NCI-H2029 (cell line): Measurements from ENCODE around the gene RHOT2.

Experiments used
- DNase-seq: peaks from one replicate; lab custom pipeline; 2025; lab: John Stamatoyannopoulos, UW

The RHOT2 gene

DNA sequence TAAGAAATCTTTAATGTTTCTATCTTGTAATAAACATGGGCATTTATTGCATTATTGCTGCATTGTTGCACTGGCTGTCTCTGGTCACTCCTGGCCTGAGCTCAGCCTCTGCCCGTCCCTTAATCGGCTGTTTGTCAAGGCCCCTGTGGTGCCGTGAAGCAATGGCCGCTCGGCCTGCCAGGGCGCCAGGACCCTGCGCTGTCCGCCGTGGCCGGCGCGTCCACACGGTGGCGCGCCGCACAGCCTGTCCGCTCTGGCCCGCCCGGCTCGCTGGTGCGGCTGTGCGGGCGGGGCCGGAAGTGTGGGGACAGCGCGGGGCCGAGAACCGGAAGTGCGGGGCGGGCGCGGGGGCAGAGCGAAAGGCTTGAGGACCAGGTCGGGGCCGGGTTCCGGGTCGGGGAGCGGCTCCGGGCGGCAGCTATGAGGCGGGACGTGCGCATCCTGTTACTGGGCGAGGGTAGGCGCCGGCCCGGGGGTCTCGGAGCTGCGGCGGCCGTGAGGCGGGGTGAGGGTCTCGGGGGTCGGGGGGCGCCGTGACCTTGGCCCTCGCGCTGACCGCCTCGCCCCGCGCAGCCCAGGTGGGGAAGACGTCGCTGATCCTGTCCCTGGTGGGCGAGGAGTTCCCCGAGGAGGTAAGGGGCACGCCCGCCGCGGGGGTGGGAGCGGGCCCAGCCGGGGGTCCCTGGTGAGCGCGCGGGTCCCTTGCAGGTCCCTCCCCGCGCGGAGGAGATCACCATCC lies at the start of gene RHOT2:
Gene RHOT2 (plus strand): TSS at position 353 of the 739 bp plus-strand sequence. CDS start 68 bp downstream, at position 421.
- DNase-seq: peak; percentile 78

DNA sequence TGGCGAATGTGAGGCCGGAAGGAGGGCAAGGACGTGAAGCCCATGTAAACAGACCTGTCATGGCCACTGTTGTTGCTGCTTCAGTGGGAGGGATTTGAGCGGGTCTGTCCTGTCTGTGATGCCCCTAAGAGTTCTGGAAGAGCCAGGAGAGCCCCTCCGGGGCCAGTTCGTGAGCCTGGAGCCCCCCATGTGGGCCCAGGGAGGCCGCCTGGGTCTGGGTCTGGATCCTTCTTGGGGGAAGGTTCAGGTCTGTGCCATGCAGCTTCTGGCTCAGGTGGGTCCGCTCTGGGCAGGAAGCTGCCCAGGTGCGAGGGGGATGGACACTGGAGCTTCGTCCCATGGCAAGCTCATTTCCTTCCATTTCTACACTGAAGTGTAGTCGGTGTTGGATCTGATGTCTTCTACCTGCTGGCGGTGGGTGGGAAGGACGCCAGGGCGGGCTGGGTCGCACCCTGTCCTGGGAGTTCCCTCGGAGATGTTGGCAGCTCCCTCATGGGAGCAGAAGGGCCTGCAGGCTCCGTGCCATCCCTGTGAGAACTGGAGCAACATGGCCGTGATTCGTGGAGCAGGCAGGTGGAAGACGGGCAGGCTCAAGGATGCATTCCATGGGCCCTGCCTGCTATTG lies 48.3 kb upstream of the RHOT2 start:
- no peak for DNase-seq

DNA sequence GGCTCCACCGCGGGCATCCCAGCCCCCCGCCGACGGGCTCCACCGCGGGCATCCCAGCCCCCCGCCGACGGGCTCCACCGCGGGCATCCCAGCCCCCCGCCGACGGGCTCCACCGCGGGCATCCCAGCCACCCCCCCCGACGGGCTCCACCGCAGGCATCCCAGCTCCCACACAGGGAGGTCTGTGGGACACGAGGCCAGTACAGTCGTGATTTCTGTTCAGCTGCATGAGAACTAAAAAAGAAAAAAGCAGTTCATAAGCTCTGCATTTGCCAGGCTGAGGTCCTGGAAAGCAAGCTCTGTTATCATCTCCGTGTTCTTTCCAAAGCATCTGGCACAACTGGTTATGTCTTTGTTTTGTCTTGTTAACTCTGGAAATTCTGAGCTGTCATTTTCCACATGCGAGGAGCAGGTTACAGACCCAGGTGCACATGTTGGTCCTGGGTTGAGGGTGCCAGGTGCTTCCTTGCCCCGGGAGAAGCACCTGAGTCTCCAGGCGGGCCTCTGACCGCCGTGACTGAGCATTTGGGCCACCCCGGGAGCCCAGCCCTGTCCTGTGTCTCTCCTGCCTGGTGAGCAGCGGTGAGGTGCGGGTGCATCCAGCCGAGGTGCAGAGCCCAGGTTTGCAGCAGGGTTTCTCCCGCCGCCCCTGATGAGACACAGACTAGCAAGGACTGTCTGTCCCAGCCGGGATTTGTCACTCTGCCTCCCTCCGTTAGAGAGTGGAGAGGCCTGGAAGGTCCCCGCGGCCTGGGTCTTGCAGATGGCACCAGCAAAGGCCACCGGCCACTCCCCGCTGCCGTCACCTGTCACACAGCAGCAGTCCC lies 47.0 kb upstream of the RHOT2 start:
- DNase-seq: no peak

DNA sequence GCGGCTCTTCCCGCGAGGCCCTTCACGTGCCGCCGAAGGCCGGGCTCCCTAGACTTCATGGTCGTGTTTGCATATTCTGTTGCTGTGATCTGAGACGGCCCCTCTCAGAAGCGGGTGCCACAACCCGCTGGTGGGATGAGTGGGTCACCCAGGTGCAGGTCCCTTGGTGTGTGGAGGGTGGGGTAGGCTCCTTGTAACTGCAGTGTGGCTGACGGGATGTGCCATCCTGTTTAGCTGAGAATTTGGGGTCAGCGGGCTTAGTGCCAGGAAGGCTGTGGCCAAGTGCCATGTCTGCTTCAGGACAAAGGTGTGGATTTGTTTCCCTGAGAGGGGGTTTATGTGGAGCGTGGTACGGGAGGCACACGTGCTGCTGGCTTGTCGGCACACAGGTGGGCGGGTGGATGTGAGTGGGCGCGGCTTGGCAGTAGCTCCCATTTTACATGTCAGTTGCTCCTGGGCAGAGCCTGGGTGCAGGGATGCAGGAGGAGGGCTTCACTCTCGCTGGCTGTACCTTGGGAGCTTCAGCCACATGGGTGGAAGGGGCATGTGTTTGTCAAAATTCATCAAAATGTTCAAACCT lies 46.3 kb upstream of the RHOT2 start:
- DNase-seq: peak; percentile 46

DNA sequence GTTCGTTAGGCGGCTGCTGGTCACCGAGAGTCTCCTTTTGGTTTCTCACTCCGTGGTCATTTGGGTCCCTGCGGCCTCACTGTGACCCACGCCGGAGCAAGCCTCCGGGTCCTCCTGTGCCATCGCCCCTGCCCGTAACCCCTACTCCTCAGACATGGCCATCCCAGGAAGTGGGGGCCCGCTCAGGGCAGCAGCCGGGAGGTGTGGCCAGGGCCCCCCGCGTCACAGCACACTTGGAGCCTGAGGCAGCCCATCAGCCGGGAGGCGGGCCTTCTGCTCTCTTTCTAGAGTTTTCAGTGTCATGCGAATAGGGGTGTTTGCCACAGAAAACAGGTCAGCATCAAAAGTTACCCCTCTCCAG lies 45.0 kb upstream of the RHOT2 start:
- DNase-seq: no peak

DNA sequence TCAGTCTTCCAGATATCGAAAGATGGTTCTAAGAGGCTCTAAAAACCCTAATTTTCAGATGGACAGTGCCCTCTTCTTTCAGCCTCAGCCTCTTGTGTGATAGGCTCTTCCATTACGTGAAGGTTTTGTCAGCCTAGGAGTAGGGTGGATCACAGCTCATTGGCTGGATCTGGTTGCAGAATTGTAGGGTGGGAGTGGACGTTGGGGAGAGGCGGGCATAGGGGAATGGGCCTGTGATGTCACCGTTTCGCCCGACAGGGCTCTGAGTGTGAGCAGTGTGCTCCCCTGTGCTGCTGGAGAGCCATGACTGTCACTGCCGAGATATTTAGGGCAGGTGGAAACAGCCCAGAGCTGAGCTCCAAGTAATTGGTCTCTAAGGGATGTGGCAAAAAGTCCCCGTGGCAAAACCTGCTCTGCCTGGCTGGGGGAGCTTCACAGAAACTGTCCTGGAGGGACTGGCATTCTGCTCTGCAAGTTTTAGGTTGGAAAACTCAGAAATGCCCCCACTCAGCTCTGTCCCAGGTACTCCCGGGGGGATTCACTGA lies 43.3 kb upstream of the RHOT2 start:
- no peak for DNase-seq

DNA sequence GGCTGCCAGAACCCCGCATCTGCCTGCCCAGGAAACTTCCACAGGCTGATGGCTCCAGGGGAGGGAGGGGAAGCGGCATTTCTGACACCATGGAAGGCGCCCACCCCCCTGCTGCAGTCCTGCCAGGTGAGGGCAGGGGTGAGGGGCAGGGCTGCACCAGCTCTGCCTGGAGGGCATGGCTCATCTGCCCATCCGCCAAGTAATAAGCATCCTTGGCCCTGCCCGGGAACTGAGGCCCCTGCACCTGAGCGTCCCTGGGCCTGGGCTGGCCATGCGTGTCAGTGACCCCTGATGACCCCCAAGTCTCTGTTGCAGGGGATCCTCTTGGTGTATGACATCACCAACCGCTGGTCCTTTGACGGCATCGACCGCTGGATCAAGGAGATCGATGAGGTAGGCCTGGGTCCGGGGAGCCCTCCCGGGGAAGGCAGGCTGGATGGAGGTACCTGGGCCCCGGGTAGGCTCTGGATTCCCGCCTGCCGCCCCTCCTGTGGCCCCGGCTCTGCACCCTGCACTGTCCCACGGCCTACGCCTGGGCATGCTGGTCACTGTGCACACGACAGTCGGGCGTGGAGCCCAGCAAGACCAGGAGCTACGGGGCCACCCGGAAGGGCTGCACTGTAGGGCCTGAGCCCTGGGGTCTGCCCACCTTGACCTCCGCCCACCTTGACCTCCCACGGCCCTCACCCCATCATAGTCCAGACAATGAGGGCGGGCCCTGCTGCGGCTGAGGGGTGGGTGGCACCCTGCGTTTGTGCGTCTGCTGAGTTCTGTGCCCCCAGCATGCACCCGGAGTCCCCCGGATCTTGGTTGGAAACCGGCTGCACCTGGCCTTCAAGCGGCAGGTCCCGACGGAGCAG lies 42.6 kb upstream of the RHOT2 start:
- DNase-seq: no peak

DNA sequence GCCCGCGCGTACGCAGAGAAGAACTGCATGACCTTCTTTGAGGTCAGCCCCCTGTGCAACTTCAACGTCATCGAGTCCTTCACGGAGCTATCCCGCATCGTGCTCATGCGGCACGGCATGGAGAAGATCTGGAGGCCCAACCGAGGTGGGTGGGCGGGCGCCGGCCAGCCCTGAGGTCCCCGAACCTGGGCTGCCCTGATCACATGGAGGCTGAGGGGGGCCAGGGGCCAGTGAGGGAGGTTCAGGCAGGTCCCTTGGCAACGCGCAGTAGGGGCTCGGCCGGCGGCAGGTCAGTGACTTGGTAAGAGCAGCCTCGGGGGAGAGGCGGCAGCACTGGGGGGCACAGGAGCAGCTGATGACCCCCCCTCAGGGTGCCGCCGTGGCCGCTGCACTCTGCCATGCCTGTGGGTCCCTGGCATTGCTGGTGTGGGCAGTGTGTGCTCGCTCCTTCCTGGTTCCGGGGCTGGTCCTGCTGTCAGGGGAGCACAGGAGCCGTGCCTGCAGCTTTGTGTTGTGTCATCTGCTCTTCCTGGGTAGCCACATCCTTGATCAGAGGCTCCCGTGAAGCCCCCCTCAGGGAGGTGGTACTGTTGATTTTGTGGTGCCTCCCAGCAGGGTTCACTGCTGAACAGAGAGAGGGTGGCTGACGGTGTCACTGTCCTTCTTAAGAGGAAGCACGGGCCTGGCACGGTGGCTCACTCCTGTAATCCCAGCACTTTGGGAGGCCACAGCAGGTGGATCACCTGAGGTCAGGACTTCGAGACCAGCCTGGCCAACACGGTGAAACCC lies 41.8 kb upstream of the RHOT2 start:
- DNase-seq: no peak

DNA sequence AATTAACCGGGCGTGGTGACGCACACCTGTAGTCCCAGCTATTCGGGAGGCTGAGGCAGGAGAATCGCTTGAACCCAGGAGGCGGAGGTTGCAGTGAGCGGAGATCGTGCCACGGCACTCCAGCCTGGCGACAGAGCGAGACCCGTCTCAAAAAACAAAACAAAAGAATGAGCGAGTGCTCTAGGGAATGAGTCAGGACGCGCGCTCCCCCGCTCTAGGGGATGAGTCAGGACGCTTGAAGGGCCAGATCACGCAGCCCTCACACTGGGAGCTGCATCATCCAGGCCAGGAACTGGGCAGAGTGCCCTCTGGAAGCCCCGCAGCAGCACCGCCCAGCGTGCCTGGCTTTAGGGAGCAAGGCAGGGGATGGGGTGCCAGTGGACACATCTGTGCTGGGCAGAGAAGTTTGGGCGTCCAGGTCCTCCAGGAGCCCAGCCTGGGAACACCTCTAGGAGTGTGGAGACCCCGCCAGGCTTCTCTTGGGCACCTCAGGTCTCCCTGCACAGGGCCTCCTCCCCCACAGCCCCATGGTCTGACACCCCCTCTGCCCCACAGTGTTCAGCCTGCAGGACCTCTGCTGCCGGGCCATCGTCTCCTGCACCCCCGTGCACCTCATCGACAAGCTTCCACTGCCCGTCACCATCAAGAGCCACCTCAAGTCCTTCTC lies 41.0 kb upstream of the RHOT2 start:
- DNase-seq: no peak

DNA sequence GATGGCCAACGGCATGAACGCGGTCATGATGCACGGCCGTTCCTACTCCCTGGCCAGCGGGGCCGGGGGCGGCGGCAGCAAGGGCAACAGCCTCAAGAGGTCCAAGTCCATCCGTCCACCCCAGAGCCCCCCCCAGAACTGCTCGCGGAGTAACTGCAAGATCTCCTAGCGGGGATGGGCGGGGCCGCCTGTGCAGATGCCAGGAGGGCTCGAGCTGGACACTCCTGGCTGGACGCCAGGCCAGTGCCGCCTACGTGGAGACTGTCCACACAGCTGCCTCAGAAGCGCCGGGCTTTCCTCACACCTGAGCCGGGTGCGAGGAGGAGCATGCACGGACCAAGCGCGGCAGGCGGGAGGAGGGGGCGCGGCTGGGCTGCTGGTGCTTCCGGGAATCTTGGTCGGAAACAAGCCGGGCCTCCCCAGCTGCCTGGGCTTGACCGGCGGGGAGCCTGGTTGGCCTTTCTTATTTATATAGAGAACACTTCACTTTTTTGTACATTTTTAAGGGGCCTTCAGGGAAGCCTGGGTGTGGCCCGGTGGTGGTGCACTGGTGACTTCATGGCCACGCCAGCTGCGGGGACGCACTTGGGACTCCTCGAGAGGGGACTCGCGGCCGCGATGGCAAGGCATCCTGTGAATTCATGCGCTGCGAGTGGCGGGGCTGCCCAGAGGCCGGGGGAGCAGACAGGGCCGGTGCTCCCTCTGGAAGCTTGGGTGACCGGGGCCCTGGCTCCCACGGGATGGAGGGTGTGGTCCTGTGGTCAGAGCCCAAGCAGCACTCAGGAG lies 40.3 kb upstream of the RHOT2 start:
- peak; percentile 92 for DNase-seq

DNA sequence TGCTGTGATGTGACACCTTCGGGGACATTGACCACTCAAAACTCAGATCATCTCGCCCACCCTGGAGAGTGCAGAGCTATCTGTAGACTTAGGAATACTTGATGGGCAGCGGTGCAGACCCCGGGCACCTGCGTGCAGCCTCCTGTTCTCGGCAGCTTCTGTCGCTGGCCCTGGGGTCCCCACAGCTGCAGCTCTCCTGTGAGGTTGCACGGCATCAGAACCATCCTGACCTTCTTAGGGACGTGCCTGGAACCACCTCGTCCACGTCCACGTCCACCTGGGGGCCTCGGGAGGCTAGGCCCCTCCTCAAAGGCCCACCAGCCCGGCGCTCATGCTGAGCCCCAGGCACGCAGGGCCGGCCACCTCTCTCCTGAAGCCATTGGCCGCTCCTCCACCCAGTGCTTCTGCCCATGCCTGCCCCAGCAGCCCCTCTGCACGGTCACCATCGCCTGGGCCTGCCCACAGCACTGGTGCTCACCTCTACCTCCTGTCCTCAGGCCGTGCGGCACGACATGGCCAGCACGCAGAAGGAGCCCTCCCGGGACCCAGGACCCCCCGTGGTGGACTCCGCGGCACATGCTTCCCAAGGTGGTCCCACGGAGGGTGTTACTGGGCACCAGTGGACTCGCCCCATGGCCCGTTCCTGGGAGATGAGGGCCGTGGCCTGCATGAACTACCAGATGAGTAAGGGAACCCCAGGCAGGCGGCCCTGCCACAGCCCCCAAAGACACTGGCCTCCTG lies 39.4 kb upstream of the RHOT2 start:
- DNase-seq: no peak

DNA sequence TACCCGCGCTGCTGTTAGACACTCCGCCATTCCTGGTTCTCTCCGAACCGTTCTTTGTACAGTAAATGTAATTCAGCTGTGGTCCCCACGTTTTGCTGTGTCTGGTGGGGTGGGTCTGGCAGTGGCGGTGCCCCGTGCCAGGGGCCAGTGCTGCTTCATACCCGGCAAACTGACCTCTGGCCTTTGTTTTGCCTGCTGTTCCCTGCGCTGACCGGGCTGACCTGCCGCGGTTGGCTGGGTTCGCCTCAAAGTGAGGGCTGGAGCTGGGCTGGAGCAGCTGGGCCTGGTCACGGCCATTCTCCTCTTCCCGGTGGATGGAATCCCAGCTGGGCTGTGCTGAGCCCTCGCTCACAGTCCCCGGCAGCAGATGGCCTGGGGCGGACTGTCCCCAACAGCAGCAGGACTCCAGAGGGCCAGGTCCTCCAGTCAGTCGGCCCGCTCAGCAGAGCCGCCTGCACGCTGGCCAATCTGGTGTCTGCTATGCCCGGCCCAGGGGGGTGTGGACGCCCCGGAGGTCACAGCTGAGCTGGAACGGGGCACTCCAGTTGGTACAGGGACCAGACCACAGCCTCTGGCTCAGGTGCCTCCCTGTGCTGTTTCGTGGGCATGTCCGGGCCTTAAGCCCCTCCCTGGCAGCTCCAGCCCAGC lies 38.6 kb upstream of the RHOT2 start:
- no peak for DNase-seq

DNA sequence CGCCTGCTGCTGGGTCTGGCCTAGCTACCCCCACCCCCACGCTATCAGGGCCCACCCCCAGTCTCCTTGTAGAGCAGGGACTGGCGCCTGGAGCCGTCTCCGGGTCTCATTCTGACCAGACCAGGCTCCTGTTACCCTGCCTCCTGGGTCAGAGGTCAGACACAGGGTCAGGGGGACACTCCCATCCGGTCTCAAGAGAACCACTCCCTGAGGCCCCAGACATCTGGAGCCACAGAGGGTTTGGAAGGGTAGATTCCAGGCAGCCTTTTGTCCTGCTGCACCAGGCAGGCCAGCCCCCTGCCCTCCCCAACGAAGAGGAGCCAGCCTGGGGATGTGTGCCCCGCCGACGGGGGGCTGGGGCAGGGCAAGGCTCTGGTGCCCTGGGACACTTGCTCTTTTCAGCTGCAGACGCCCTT lies 38.1 kb upstream of the RHOT2 start:
- DNase-seq: no peak

DNA sequence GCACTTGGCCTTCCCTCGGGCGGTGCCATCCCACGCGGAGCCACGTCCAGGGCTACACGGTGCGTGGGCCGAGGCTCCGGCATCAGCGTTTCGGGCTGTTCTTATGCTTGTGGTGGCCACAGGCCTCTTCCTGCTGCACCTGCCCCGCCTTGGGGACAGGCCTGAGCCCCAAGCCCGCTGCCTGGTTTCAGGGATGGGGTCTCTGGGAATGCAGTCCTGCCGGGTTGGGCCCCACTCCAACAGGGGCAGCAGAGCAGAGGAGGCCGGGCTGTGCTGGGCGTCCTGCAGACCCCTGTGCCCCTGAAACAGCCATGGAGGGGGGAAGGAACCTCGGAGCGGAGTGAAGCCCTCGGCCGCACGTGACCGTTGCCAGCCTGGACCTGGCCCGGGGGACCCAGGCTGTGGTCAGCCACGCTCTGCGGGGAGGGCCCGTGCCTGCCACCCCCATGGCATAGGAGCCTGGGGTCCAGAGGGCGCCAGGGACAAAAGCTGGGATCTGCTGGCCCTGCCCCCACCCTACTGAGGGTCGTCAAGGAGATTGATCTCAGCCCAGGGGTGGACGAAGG lies 37.6 kb upstream of the RHOT2 start:
- DNase-seq: no peak

DNA sequence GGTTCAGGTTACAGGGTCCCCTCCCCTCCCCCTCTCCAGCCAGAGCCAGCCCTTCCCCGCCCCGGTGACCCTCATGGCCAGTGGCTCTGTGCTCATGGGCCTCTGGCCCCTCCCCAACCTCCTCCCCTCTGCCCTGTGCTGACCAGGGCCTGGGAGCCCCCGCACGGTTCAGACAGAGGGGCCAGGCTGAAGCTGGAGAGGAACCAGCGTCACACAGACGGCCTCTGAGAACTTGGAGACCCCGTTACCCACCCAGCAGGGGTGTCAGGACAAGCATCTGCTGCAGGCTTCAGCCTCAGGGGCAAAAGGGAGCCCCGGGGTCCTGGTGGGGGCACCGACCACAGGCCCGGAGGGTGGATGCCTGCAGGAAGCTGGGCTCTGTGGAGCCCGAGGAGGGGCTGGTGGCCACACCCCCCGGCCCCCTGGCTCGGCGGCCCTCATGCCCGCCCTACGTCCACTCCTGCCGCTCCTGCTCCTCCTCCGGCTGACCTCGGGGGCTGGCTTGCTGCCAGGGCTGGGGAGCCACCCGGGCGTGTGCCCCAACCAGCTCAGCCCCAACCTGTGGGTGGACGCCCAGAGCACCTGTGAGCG lies 37.0 kb upstream of the RHOT2 start, which contains the start of gene WFIKKN1:
Gene WFIKKN1 (plus strand): TSS at position 171 of the 591 bp plus-strand sequence. CDS start 269 bp downstream, at position 440.
- no peak for DNase-seq

DNA sequence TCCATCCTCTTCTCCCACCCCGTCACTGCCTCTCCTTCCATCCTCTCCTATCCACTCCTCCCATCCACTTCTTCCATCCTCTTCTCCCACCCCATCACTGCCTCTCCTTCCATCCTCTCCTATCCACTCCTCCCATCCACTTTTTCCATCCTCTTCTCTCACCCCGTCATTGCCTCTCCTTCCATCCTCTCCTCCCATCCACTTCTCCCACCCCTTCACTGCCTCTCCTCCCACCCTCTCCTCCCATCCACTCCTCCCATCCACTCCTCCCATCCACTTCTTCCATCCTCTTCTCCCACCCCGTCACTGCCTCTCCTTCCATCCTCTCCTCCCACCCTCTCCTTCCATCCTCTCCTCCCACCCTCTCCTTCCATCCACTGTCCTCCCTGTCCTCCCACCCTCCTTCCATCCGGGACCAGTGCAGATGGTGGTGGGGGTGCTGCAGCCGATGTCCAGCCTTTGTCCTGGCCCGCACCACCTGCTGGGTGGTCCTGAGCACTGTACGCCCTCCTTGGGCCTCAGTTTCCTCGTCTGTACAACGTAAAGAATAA lies 36.0 kb upstream of the RHOT2 start:
- no peak for DNase-seq
